H1 (cell line): ENCODE data around the gene SND1. TPM values are rescaled to one million over a fixed set of nuclear protein-coding genes. Genes with fewer than 3 reads are reported as not detected.

Experiments
- BRCA1 ChIP-seq: IDR thresholded peaks from 2 replicates; pipeline ENCODE4 v1.6.1; 2012; ENCODE audit warnings: low read depth, low read length, improper control_type of control experiment
- KDM5A ChIP-seq: fragments of 200-600 bp; IDR thresholded peaks from 2 replicates; pipeline ENCODE4 v1.7.1; 2012; ENCODE audit warnings: mild to moderate bottlenecking, low read length, inconsistent platforms, mixed read lengths
- MAFK ChIP-seq: IDR thresholded peaks from 2 replicates; pipeline ENCODE4 v1.6.1; 2012; ENCODE audit warnings: low read depth, mild to moderate bottlenecking, improper control_type of control experiment, low read length
- SRF ChIP-seq: IDR thresholded peaks from 2 replicates; pipeline ENCODE4 v1.6.1; 2011; ENCODE audit warnings: mild to moderate bottlenecking, low read depth, low read length, moderate library complexity
- SUZ12 ChIP-seq: fragments of 200-600 bp; sonication (generic); IDR thresholded peaks from 2 replicates; pipeline ENCODE4 v1.6.1; 2012; ENCODE audit warnings: mild to moderate bottlenecking, inconsistent platforms, low read length, moderate library complexity, mixed read lengths
- polyA plus RNA-seq, 7 experiments: library from polyadenylated mRNA; depleted of rRNA in 3 of 7; stranded (reverse) in 5 of 7; unstranded in 2 of 7; fragments of >200 nt in 5 of 7; fragments of 200-250 nt in 2 of 7; gene quantifications; 1 replicate in 5 of 7; 2 replicates in 1 of 7; 4 replicates in 1 of 7; pipeline versions ENCODE4 v1.2.1 to v1.2.3, GENCODE V29; 2011 to 2013; ENCODE audit warnings: missing spikeins in 2 of 7, mixed read lengths in 2 of 7
- total RNA-seq: library from RNA; stranded (reverse); fragmentation: NEBNext Ultra II Directional; extraction: Animal tissue kit (Norgen Biotek cat#: 25700); gene quantifications from 2 replicates; pipeline ENCODE4 v1.2.1, GENCODE V29; 2021

The SND1 gene
- total and polyA plus RNA-seq, 2 of the 8 experiments (the other 6 are each of a cell fraction or from before 2014, with no cell fraction given): 122 to 290 TPM

DNA sequence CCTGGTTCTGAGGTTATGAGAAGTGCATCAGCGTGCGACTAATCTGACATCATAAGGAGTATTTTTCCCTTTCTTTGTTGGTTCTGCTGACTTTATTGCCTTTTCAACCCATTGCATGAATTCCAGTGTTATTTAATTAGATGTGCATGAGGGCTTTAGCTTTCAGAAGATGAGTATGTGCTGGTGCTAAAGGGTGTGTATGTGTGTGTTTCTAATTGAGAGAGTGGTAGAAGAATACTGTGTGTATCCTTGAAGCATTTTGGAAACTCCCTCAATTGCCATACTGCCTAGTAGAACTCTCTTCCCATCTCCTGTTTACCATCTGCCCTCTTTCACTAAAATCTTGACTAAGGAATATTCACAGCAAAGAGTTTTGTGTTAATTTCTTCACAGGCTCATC, 158.1 kb downstream of the SND1 start (continued):
- TF ChIP-seq MAFK (no peak), SUZ12 (no peak), KDM5A (no peak), BRCA1 (no peak), SRF (no peak)
- TF ChIP-seq, all 59 proteins: peak for 0
